ENCODE results near the gene FAM162A. TPM values are rescaled to one million over a fixed set of nuclear protein-coding genes. Genes with fewer than 3 reads are reported as not detected.

FAM162A gene
- total and polyA plus RNA-seq, 4 donors = 16.6 to 160 (median 29.6) TPM

DNA sequence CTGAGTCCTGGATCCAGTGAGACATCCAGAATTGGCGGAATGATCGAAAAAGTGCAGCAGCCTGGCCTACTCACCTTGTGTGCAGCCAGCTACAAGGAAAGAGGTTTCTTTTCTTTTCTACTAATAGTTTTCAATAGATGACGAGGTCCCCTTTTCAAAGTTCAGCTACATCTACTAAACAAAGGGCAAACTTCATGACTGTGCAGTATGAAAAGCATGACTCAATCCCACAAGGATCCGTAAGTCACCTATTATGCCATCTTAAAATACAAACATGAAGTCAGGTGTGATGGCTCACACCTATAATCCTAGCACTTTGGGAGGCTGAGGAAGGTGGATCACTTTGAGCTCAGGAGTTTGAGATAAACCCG, 17.6 kb upstream of the FAM162A start:
- Histone ChIP-seq H3K4me1 (ENCODE audit: control insufficient read depth in 4 of 4, insufficient read depth in 4 of 4, low read length in 3 of 4) (peaks cover 5 to 31% (median 11%) of the 10 kb centered on the region in 4 donors), H3K27me3 (ENCODE audit: control insufficient read depth in 4 of 4, insufficient read depth in 4 of 4, low read length in 3 of 4) (no peaks in the 10 kb centered on the region), H3K9me3 (ENCODE audit: control insufficient read depth in 4 of 4, low read length in 3 of 4) (no peaks in the 10 kb centered on the region), H3K4me3 (ENCODE audit: low read depth in 1 of 3, low read length in 3 of 3) (no peak overlapping the region), H3K27ac (ENCODE audit: low read depth in 1 of 2, low read length in 2 of 2) (peak overlapping the region; percentile 23 to 59), H3K9ac (ENCODE audit: low read depth in 1 of 2, low read length in 2 of 2) (no peak overlapping the region), H3K36me3 (ENCODE audit: control insufficient read depth in 4 of 4, insufficient read depth in 3 of 4, low read depth in 1 of 4, low read length in 3 of 4) (peaks cover 2 to 12% (median 7%) of the 10 kb centered on the region in 4 donors)
- TF ChIP-seq, protein P1, sequence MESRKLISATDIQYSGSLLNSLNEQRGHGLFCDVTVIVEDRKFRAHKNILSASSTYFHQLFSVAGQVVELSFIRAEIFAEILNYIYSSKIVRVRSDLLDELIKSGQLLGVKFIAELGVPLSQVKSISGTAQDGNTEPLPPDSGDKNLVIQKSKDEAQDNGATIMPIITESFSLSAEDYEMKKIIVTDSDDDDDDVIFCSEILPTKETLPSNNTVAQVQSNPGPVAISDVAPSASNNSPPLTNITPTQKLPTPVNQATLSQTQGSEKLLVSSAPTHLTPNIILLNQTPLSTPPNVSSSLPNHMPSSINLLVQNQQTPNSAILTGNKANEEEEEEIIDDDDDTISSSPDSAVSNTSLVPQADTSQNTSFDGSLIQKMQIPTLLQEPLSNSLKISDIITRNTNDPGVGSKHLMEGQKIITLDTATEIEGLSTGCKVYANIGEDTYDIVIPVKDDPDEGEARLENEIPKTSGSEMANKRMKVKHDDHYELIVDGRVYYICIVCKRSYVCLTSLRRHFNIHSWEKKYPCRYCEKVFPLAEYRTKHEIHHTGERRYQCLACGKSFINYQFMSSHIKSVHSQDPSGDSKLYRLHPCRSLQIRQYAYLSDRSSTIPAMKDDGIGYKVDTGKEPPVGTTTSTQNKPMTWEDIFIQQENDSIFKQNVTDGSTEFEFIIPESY (IDR thresholded peaks at IDR 0.05) = no peak
- TF ChIP-seq, protein P2, sequence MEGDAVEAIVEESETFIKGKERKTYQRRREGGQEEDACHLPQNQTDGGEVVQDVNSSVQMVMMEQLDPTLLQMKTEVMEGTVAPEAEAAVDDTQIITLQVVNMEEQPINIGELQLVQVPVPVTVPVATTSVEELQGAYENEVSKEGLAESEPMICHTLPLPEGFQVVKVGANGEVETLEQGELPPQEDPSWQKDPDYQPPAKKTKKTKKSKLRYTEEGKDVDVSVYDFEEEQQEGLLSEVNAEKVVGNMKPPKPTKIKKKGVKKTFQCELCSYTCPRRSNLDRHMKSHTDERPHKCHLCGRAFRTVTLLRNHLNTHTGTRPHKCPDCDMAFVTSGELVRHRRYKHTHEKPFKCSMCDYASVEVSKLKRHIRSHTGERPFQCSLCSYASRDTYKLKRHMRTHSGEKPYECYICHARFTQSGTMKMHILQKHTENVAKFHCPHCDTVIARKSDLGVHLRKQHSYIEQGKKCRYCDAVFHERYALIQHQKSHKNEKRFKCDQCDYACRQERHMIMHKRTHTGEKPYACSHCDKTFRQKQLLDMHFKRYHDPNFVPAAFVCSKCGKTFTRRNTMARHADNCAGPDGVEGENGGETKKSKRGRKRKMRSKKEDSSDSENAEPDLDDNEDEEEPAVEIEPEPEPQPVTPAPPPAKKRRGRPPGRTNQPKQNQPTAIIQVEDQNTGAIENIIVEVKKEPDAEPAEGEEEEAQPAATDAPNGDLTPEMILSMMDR (IDR thresholded peaks at IDR 0.05; ENCODE audit: low read depth, low read length, missing input control) = no peak
- TF ChIP-seq HNF4A (conservative IDR thresholded peaks at IDR 0.05) = peak; percentile 17 to 31
- DNase-seq (ENCODE audit: low spot score) = no peak
- 69% methylated on average over 5 of the region's 5 CpGs for WGBS

DNA sequence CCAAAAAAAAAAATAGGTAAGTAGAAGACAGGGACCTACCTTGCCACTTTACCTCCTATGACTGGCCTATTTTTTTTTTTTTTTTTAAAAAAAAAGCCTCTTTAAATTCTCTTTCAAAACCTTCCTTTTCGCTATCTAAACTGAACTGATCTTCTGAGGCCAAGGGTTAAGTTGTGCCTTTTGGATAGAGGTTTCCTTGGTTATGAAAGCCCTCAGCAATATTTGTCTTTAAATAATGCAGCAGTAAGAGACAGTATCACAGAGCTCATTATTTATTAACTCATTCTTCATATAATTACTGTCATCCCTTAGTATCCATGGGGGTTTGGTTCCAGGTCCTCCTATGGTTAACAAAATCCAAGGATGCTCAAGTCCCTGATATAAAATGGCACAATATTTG, 9.9 kb upstream of the FAM162A start:
- H3K36me3 ChIP-seq (ENCODE audit: control insufficient read depth in 4 of 4, insufficient read depth in 3 of 4, low read depth in 1 of 4, low read length in 3 of 4) = peaks cover 0 to 9% (median 4%) of the 10 kb centered on the region in 4 donors
- DNase-seq (ENCODE audit: low spot score) = no peak
- 47% methylated on average over 1 of the region's 1 CpG for WGBS
- H3K4me3 ChIP-seq (ENCODE audit: low read depth in 1 of 3, low read length in 3 of 3) = no peak overlapping the region
- peaks cover 0 to 26% (median 7%) of the 10 kb centered on the region in 4 donors for H3K4me1 ChIP-seq (ENCODE audit: control insufficient read depth in 4 of 4, insufficient read depth in 4 of 4, low read length in 3 of 4)
- no peak overlapping the region for H3K9ac ChIP-seq (ENCODE audit: low read depth in 1 of 2, low read length in 2 of 2)
- no peak overlapping the region for H3K27ac ChIP-seq (ENCODE audit: low read depth in 1 of 2, low read length in 2 of 2)
- no peaks in the 10 kb centered on the region for H3K27me3 ChIP-seq (ENCODE audit: control insufficient read depth in 4 of 4, insufficient read depth in 4 of 4, low read length in 3 of 4)
- TF ChIP-seq, protein P3, sequence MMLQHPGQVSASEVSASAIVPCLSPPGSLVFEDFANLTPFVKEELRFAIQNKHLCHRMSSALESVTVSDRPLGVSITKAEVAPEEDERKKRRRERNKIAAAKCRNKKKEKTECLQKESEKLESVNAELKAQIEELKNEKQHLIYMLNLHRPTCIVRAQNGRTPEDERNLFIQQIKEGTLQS (IDR thresholded peaks at IDR 0.05) = no peak
- TF ChIP-seq HNF4A (conservative IDR thresholded peaks at IDR 0.05) = peak; percentile 21 to 43
- no peak for TF ChIP-seq NR2F2 (IDR thresholded peaks at IDR 0.05)
- no peaks in the 10 kb centered on the region for H3K9me3 ChIP-seq (ENCODE audit: control insufficient read depth in 4 of 4, low read length in 3 of 4)

DNA sequence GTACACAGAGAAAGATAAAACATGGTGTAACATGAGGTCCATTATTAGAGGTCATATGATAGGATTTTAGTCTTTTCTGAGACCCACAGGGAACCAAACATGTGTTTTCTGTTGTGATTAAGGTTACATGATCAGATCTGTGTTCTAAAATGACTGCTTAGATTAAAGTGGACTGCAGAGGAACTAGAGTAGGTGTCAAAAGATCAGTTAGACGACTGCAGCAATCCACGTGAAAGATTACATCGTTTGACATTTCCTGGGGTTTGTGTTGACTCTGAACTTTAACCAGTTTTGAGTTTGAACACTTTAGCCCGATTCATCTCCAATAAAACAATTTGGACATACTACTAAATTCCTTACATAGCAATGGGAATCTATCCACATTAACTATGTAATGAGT, 6.0 kb upstream of the FAM162A start:
- Histone ChIP-seq H3K9me3 (ENCODE audit: control insufficient read depth in 4 of 4, low read length in 3 of 4) (no peaks in the 10 kb centered on the region), H3K27ac (ENCODE audit: low read depth in 1 of 2, low read length in 2 of 2) (no peak overlapping the region), H3K27me3 (ENCODE audit: control insufficient read depth in 4 of 4, insufficient read depth in 4 of 4, low read length in 3 of 4) (no peaks in the 10 kb centered on the region), H3K36me3 (ENCODE audit: control insufficient read depth in 4 of 4, insufficient read depth in 3 of 4, low read depth in 1 of 4, low read length in 3 of 4) (no peaks in the 10 kb centered on the region), H3K4me3 (ENCODE audit: low read depth in 1 of 3, low read length in 3 of 3) (no peak overlapping the region), H3K9ac (ENCODE audit: low read depth in 1 of 2, low read length in 2 of 2) (no peak overlapping the region), H3K4me1 (ENCODE audit: control insufficient read depth in 4 of 4, insufficient read depth in 4 of 4, low read length in 3 of 4) (peaks cover 2 to 34% (median 17%) of the 10 kb centered on the region in 4 donors)
- 22% methylated on average over 4 of the region's 4 CpGs for WGBS
- peak; percentile 23 for TF ChIP-seq YY1 (IDR thresholded peaks at IDR 0.05)
- TF ChIP-seq EGR1 (IDR thresholded peaks at IDR 0.05; ENCODE audit: low read depth in 2 of 2) = no peak
- peak in 1 of 2 donors; percentile 13 for TF ChIP-seq RXRA (IDR thresholded peaks at IDR 0.05)
- no peak for TF ChIP-seq GABPA (IDR thresholded peaks at IDR 0.05 in 1 of 2, conservative IDR thresholded peaks at IDR 0.05 in 1 of 2)
- TF ChIP-seq HNF4G (IDR thresholded peaks at IDR 0.05) = no peak
- no peak for TF ChIP-seq RAD21 (IDR thresholded peaks at IDR 0.05)
- TF ChIP-seq FOXA1 (IDR thresholded peaks at IDR 0.05) = no peak
- TF ChIP-seq NR2F2 (IDR thresholded peaks at IDR 0.05) = no peak
- TF ChIP-seq, protein P1 (IDR thresholded peaks at IDR 0.05) = no peak
- TF ChIP-seq HNF4A (conservative IDR thresholded peaks at IDR 0.05) = peak in 1 of 2 donors; percentile 18
- TF ChIP-seq, protein P3 (IDR thresholded peaks at IDR 0.05) = no peak
- TF ChIP-seq, protein P4, sequence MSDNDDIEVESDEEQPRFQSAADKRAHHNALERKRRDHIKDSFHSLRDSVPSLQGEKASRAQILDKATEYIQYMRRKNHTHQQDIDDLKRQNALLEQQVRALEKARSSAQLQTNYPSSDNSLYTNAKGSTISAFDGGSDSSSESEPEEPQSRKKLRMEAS (IDR thresholded peaks at IDR 0.05) = peak; percentile 40
- TF ChIP-seq SP1 (IDR thresholded peaks at IDR 0.05) = no peak
- no peak for DNase-seq (ENCODE audit: low spot score)

Data from liver (tissue), 9 donors.